GM12878 (cell line): Measurements from ENCODE around the gene MYO1C. TPM values are rescaled to one million over a fixed set of nuclear protein-coding genes. Genes with fewer than 3 reads are reported as not detected.
A peak's percentile ranks its signal among the peaks of the same experiment; 100 is the strongest.

ENCODE experiments used
- ATF7 ChIP-seq: fragments of 450-650 bp; IDR thresholded peaks from 2 replicates; pipeline ENCODE4 v1.6.1; 2016; ENCODE audit warnings: low read depth, mild to moderate bottlenecking
- CBX5 ChIP-seq: sonication (generic); IDR thresholded peaks from 2 replicates; pipeline ENCODE4 v1.6.1; 2016; ENCODE audit warnings: low read depth, moderate library complexity, mild to moderate bottlenecking, inconsistent platforms
- CHD1 ChIP-seq: IDR thresholded peaks from 2 replicates; pipeline ENCODE4 v1.6.1; 2012; ENCODE audit warnings: low read depth, low read length, improper control_type of control experiment
- DPF2 ChIP-seq: fragments of 450-650 bp; IDR thresholded peaks from 2 replicates; pipeline ENCODE4 v1.6.1; 2017; ENCODE audit warnings: mild to moderate bottlenecking
- GATAD2B ChIP-seq: fragments of 450-650 bp; conservative IDR thresholded peaks from 2 replicates; pipeline ENCODE4 v1.6.1; 2017; ENCODE audit warnings: low read depth, mild to moderate bottlenecking, moderate library complexity
- HDAC6 ChIP-seq: fragments of 200-600 bp; sonication (generic); IDR thresholded peaks from one replicate; pipeline ENCODE4 v1.8.0; 2017; ENCODE audit warnings: antibody characterized with exemption; ENCODE audit not compliant: unreplicated experiment
- HDGF ChIP-seq: fragments of 450-650 bp; IDR thresholded peaks from 2 replicates; pipeline ENCODE4 v1.6.1; 2016; ENCODE audit warnings: antibody characterized with exemption
- IKZF1 ChIP-seq: fragments of 450-650 bp; conservative IDR thresholded peaks from 2 replicates; pipeline ENCODE4 v1.6.1; 2017; ENCODE audit warnings: antibody characterized with exemption, mild to moderate bottlenecking
- KDM1A ChIP-seq: fragments of 200-600 bp; sonication (generic); IDR thresholded peaks from 2 replicates; pipeline ENCODE4 v1.6.1; 2016; ENCODE audit warnings: borderline replicate concordance
- NFIC ChIP-seq: IDR thresholded peaks from 2 replicates; pipeline ENCODE4 v1.6.1; 2012; ENCODE audit warnings: low read depth, mild to moderate bottlenecking, inconsistent platforms, low read length, moderate library complexity
- PAX5 ChIP-seq: IDR thresholded peaks from 2 replicates; pipeline ENCODE4 v1.6.1; 2011; ENCODE audit warnings: low read depth, low read length, borderline replicate concordance
- PAX8 ChIP-seq: fragments of 450-650 bp; IDR thresholded peaks from 2 replicates; pipeline ENCODE4 v1.6.1; 2017; ENCODE audit warnings: mild to moderate bottlenecking, moderate library complexity
- RAD51 ChIP-seq: fragments of 450-650 bp; IDR thresholded peaks from 2 replicates; pipeline ENCODE4 v1.6.1; 2016; ENCODE audit warnings: moderate library complexity, mild to moderate bottlenecking, inconsistent platforms
- RCOR1 ChIP-seq: conservative IDR thresholded peaks from 2 replicates; pipeline ENCODE4 v1.6.1; 2012; ENCODE audit warnings: low read depth, low read length, improper control_type of control experiment
- TARDBP ChIP-seq: IDR thresholded peaks from 2 replicates; pipeline ENCODE4 v1.6.1; 2016; ENCODE audit warnings: borderline replicate concordance
- ZBED1 ChIP-seq: IDR thresholded peaks from 2 replicates; pipeline ENCODE4 v1.6.1; 2016; ENCODE audit warnings: borderline replicate concordance
- ZZZ3 ChIP-seq: IDR thresholded peaks from 2 replicates; pipeline ENCODE4 v1.6.1; 2011; ENCODE audit warnings: low read depth; ENCODE audit not compliant: control insufficient read depth, insufficient read length
- polyA plus RNA-seq, 11 experiments: library from polyadenylated mRNA; depleted of rRNA in 4 of 11; unstranded in 6 of 11; stranded (reverse) in 5 of 11; fragments of >200 nt; fragmentation: Nextera tagmentation in 4 of 11; fragmentation: Illumina TruSeq in 1 of 11; extraction: Ambion mirVana in 4 of 11; extraction: Trizol in 1 of 11; gene quantifications; 1 replicate in 1 of 11; 2 replicates in 10 of 11; pipeline versions ENCODE4 v1.2.1 to v1.2.3, GENCODE V29; 2011 to 2016; ENCODE audit warnings: inconsistent platforms in 2 of 11, missing spikeins in 2 of 11, low read depth in 1 of 11
- total RNA-seq, 4 experiments: library from RNA; depleted of rRNA in 3 of 4; stranded (reverse); fragments of >200 nt in 3 of 4; fragmentation: Illumina TruSeq in 1 of 4; extraction: Trizol in 1 of 4; gene quantifications; 2 replicates each; pipeline versions ENCODE4 v1.2.1 to v1.2.3, GENCODE V29; 2013 to 2021
- TF ChIP-seq, protein P1 (sequence below): IDR thresholded peaks from 2 replicates; pipeline ENCODE4 v1.6.1; 2012; ENCODE audit warnings: mild to moderate bottlenecking, low read depth, low read length
- TF ChIP-seq, protein P2 (sequence below): fragments of 450-650 bp; formaldehyde crosslinking; IDR thresholded peaks from 2 replicates; pipeline ENCODE4 v1.4.0; 2022; ENCODE audit warnings: mild to moderate bottlenecking, moderate library complexity
- TF ChIP-seq, protein P3 (sequence below): IDR thresholded peaks from 2 replicates; pipeline ENCODE4 v1.6.1; 2012; ENCODE audit warnings: improper control_type of control experiment, low read depth, low read length; ENCODE audit not compliant: insufficient replicate concordance

Gene MYO1C
- total and polyA plus RNA-seq, 10 of the 15 experiments (the other 5 are each of a cell fraction or from before 2014, with no cell fraction given), result 1.2 to 92.0 (median 36.6) TPM

DNA sequence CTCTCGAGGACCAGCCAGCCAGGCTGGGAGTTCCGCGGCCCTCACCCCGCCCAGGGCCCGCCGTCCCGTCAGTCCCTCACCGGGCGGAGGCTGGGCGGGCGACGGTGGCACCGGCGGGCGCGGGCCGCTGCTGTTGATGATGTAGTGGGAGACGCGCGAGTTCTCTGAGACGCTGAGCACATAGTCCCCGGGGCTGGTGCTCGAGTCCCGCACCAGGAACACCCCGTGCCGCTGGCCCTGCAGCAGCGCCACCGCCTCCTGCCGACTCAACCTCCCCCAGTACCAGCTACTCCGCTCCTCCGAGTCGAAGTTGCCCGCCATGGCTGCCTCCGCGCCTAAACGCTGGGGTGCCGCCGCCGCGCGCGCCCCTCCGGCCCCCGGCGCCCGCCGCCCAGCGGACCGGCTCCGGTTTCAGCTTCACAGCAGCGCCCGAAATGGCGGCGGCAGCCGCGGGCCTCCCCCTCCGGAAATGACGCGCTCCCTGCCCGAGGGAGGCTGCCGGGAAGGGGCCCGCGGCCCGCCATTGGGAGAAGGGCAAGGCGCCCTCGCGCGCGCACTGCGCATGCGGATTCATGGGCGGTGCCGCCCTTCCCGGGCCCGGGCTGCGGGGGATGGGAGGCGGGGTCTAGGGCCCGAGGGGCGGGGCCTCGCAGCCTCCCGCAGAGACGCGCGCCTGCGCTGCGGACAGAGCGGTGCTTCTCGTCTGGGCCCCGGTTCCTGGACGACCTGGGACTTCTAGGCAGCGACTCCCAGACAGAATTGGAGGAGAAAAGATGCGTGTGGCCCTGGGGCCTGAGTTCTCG is 36.5 kb downstream of the MYO1C start, which contains the start of gene CRK (continued):
- TF ChIP-seq, protein P1, sequence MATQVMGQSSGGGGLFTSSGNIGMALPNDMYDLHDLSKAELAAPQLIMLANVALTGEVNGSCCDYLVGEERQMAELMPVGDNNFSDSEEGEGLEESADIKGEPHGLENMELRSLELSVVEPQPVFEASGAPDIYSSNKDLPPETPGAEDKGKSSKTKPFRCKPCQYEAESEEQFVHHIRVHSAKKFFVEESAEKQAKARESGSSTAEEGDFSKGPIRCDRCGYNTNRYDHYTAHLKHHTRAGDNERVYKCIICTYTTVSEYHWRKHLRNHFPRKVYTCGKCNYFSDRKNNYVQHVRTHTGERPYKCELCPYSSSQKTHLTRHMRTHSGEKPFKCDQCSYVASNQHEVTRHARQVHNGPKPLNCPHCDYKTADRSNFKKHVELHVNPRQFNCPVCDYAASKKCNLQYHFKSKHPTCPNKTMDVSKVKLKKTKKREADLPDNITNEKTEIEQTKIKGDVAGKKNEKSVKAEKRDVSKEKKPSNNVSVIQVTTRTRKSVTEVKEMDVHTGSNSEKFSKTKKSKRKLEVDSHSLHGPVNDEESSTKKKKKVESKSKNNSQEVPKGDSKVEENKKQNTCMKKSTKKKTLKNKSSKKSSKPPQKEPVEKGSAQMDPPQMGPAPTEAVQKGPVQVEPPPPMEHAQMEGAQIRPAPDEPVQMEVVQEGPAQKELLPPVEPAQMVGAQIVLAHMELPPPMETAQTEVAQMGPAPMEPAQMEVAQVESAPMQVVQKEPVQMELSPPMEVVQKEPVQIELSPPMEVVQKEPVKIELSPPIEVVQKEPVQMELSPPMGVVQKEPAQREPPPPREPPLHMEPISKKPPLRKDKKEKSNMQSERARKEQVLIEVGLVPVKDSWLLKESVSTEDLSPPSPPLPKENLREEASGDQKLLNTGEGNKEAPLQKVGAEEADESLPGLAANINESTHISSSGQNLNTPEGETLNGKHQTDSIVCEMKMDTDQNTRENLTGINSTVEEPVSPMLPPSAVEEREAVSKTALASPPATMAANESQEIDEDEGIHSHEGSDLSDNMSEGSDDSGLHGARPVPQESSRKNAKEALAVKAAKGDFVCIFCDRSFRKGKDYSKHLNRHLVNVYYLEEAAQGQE, result 0 out of 2 replicates have a peak, but pooled peaks have one; percentile 7
- no peak for TF ChIP-seq NFIC
- TF ChIP-seq, protein P2, sequence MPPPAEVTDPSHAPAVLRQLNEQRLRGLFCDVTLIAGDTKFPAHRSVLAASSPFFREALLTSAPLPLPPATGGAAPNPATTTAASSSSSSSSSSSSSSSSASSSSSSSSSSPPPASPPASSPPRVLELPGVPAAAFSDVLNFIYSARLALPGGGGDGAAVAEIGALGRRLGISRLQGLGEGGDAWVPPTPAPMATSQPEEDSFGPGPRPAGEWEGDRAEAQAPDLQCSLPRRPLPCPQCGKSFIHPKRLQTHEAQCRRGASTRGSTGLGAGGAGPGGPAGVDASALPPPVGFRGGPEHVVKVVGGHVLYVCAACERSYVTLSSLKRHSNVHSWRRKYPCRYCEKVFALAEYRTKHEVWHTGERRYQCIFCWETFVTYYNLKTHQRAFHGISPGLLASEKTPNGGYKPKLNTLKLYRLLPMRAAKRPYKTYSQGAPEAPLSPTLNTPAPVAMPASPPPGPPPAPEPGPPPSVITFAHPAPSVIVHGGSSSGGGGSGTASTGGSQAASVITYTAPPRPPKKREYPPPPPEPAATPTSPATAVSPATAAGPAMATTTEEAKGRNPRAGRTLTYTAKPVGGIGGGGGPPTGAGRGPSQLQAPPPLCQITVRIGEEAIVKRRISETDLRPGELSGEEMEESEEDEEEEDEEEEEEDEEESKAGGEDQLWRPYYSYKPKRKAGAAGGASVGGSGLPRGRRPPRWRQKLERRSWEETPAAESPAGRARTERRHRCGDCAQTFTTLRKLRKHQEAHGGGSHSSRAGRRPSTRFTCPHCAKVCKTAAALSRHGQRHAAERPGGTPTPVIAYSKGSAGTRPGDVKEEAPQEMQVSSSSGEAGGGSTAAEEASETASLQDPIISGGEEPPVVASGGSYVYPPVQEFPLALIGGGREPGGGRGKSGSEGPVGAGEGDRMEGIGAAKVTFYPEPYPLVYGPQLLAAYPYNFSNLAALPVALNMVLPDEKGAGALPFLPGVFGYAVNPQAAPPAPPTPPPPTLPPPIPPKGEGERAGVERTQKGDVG (CRISPR knock-in tag), result no peak
- TF ChIP-seq HDGF, result no peak
- TF ChIP-seq CBX5, result no peak
- TF ChIP-seq IKZF1, result peak; percentile 97
- no peak for TF ChIP-seq PAX8
- TF ChIP-seq, protein P3, sequence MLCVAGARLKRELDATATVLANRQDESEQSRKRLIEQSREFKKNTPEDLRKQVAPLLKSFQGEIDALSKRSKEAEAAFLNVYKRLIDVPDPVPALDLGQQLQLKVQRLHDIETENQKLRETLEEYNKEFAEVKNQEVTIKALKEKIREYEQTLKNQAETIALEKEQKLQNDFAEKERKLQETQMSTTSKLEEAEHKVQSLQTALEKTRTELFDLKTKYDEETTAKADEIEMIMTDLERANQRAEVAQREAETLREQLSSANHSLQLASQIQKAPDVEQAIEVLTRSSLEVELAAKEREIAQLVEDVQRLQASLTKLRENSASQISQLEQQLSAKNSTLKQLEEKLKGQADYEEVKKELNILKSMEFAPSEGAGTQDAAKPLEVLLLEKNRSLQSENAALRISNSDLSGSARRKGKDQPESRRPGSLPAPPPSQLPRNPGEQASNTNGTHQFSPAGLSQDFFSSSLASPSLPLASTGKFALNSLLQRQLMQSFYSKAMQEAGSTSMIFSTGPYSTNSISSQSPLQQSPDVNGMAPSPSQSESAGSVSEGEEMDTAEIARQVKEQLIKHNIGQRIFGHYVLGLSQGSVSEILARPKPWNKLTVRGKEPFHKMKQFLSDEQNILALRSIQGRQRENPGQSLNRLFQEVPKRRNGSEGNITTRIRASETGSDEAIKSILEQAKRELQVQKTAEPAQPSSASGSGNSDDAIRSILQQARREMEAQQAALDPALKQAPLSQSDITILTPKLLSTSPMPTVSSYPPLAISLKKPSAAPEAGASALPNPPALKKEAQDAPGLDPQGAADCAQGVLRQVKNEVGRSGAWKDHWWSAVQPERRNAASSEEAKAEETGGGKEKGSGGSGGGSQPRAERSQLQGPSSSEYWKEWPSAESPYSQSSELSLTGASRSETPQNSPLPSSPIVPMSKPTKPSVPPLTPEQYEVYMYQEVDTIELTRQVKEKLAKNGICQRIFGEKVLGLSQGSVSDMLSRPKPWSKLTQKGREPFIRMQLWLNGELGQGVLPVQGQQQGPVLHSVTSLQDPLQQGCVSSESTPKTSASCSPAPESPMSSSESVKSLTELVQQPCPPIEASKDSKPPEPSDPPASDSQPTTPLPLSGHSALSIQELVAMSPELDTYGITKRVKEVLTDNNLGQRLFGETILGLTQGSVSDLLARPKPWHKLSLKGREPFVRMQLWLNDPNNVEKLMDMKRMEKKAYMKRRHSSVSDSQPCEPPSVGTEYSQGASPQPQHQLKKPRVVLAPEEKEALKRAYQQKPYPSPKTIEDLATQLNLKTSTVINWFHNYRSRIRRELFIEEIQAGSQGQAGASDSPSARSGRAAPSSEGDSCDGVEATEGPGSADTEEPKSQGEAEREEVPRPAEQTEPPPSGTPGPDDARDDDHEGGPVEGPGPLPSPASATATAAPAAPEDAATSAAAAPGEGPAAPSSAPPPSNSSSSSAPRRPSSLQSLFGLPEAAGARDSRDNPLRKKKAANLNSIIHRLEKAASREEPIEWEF, result no peak
- no peak for TF ChIP-seq TARDBP
- no peak for TF ChIP-seq PAX5
- TF ChIP-seq ZZZ3, result no peak
- no peak for TF ChIP-seq ATF7
- TF ChIP-seq HDAC6, result no peak
- TF ChIP-seq KDM1A, result no peak
- TF ChIP-seq ZBED1, result no peak
- no peak for TF ChIP-seq RAD51
- TF ChIP-seq GATAD2B, result peak; percentile 80
- no peak for TF ChIP-seq CHD1
- TF ChIP-seq RCOR1, result 0 out of 2 replicates have a peak, but pooled peaks have one; percentile 22
- TF ChIP-seq DPF2, result peak; percentile 77; the same call in 1 of the 2 replicates
